WERI-Rb-1 (cell line): Measurements from ENCODE around the gene CXADR.
"Not testable (repeated sequence)": the region's sequence is repeated elsewhere in the genome, so short reads cannot be mapped to it uniquely, and the experiment has no call there.

Experiments
- DNase-seq: peaks from one replicate; pipeline ENCODE4 v3.0.0-alpha.2; 2020
- H3K27ac ChIP-seq: fragments of 250-450 bp; sonication (Bioruptor Pico); 2 replicates; pipeline ENCODE4 v1.5.1; 2020; ENCODE audit warnings: mild to moderate bottlenecking, moderate library complexity
- H3K27me3 ChIP-seq: fragments of 250-450 bp; sonication (Bioruptor Pico); 2 replicates; pipeline ENCODE4 v1.5.1; 2021; ENCODE audit warnings: mild to moderate bottlenecking, low read depth, moderate library complexity; ENCODE audit not compliant: insufficient read depth, severe bottlenecking
- H3K36me3 ChIP-seq: fragments of 250-450 bp; sonication (Bioruptor Pico); 2 replicates; pipeline ENCODE4 v1.5.1; 2020; ENCODE audit warnings: mild to moderate bottlenecking, moderate library complexity
- H3K4me3 ChIP-seq: 2 replicates; pipeline ENCODE4 v1.5.1; 2011; ENCODE audit warnings: low read depth, mild to moderate bottlenecking, control low read depth, low read length
- H3K9me3 ChIP-seq: fragments of 250-450 bp; sonication (Bioruptor Pico); 2 replicates; pipeline ENCODE4 v1.5.1; 2021; ENCODE audit warnings: mild to moderate bottlenecking, moderate library complexity; ENCODE audit not compliant: severe bottlenecking
- CTCF ChIP-seq: IDR thresholded peaks from 2 replicates; pipeline ENCODE4 v1.5.1; 2011; ENCODE audit warnings: low read depth, mild to moderate bottlenecking, control low read depth, inconsistent platforms, low read length

CXADR gene

GRCh38 chr21:17495680-17496079 is 17.2 kb upstream of the CXADR start:
- no peaks in the 10 kb centered on the region for H3K27me3 ChIP-seq

DNA sequence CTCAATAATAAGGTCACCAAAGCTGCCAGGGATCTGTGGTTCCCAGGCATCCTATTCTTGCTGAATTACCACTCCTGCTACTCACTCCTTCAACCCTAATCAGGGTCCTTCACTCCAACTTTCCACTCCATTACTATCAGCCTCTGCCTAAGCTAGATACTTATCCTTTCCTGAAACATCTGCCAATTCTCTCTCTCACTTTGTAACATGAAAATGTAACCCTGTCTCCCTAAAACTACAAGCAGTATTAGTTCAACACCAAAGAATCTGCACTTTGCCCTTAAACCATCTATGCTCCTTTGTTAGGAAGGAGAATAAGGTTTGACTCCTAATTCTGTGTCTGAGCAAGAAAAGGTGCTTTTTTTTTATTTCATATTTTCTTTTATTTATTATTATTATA is 15.5 kb upstream of the CXADR start:
- no peaks in the 10 kb centered on the region for H3K27me3 ChIP-seq
- H3K36me3 ChIP-seq, result no peaks in the 10 kb centered on the region
- no peak overlapping the region for H3K4me3 ChIP-seq
- no peak for DNase-seq
- H3K9me3 ChIP-seq, result no peaks in the 10 kb centered on the region
- TF ChIP-seq CTCF, result no peak
- H3K27ac ChIP-seq, result no peak overlapping the region

More at GRCh38 chr21:17495680-17496079, 17.2 kb upstream of the CXADR start:
- no peaks in the 10 kb centered on the region for H3K9me3 ChIP-seq
- H3K4me3 ChIP-seq, result no peak overlapping the region
- no peak for TF ChIP-seq CTCF
- no peaks in the 10 kb centered on the region for H3K36me3 ChIP-seq
- no peak for DNase-seq
- H3K27ac ChIP-seq, result no peak overlapping the region

GRCh38 chr21:17498586-17498985 is 14.3 kb upstream of the CXADR start:
- Histone ChIP-seq H3K4me3 (no peak overlapping the region), H3K27me3 (no peaks in the 10 kb centered on the region), H3K36me3 (no peaks in the 10 kb centered on the region), H3K9me3 (no peaks in the 10 kb centered on the region), H3K27ac (no peak overlapping the region)
- DNase-seq, result no peak
- TF ChIP-seq CTCF, result no peak

GRCh38 chr21:17501107-17502006 is 11.5 kb upstream of the CXADR start:
- DNase-seq, result no peak
- H3K27ac ChIP-seq, result no peak overlapping the region
- no peaks in the 10 kb centered on the region for H3K36me3 ChIP-seq
- no peak for TF ChIP-seq CTCF
- no peaks in the 10 kb centered on the region for H3K9me3 ChIP-seq
- H3K4me3 ChIP-seq, result no peak overlapping the region
- H3K27me3 ChIP-seq, result no peaks in the 10 kb centered on the region

GRCh38 chr21:17502985-17503384 is 9.9 kb upstream of the CXADR start:
- H3K4me3 ChIP-seq, DNase-seq, H3K9me3 ChIP-seq, H3K27me3 ChIP-seq, H3K27ac ChIP-seq, H3K36me3 ChIP-seq: not testable (repeated sequence)

- no peak overlapping the region for H3K27ac ChIP-seq
- no peaks in the 10 kb centered on the region for H3K27me3 ChIP-seq
- no peak for DNase-seq
- H3K36me3 ChIP-seq, result no peaks in the 10 kb centered on the region
- no peaks in the 10 kb centered on the region for H3K9me3 ChIP-seq
- H3K4me3 ChIP-seq, result no peak overlapping the region
- TF ChIP-seq CTCF, result no peak
Measured at GRCh38 chr21:17506951-17507350, 5.9 kb upstream of the CXADR start.
